IMR-90 (cell line): ENCODE data around the gene CENPN. TPM values are rescaled to one million over a fixed set of nuclear protein-coding genes. Genes with fewer than 3 reads are reported as not detected.

ENCODE experiments used
- ATAC-seq: fragments of 200-7000 bp; cut with Tn5 transposase; 2 replicates; pipeline ENCODE4 v1.9.1; 2020; ENCODE audit warnings: low read depth, mild to moderate bottlenecking, moderate library complexity
- BruUV-seq: library from RNA; stranded (reverse); fragments of 400-500 nt; replicated peaks from 2 replicates; lab custom pipeline; 2021; lab: Mats Ljungman, UMichigan
- CTCF ChIA-PET: fragments of 300-600 bp; formaldehyde crosslinking; extraction: SDS; loops from one replicate; lab custom pipeline; 2021; ENCODE audit warnings: antibody characterized with exemption; lab: Yijun Ruan, JAX
- POLR2A ChIA-PET: fragments of 300-600 bp; sonication (Branson Sonifier 250); formaldehyde crosslinking; loops from one replicate; lab custom pipeline; 2022; ENCODE audit warnings: antibody characterized with exemption; ENCODE audit not compliant: unreplicated experiment; lab: Charles Lee
- DNase-seq: peaks from one replicate; pipeline ENCODE4 v3.0.0; 2013
- H2AFZ ChIP-seq: replicated peaks from 2 replicates; pipeline ENCODE3; 2013; ENCODE audit warnings: low read length, mild to moderate bottlenecking; ENCODE audit not compliant: poor library complexity
- H2AK5ac ChIP-seq: 2 replicates; pipeline ENCODE4 v1.6.1; 2013; ENCODE audit warnings: low read depth, low read length, inconsistent platforms
- H2AK9ac ChIP-seq: replicated peaks from 2 replicates; pipeline ENCODE3; 2013; ENCODE audit warnings: mild to moderate bottlenecking, low read depth, low read length, moderate library complexity; ENCODE audit not compliant: poor library complexity
- H2BK120ac ChIP-seq: 2 replicates; pipeline ENCODE4 v1.6.1; 2013; ENCODE audit warnings: low read depth, low read length, inconsistent platforms
- H2BK15ac ChIP-seq: 3 replicates; pipeline ENCODE4 v1.6.1; 2013; ENCODE audit warnings: low read depth, low read length, inconsistent platforms
- H2BK20ac ChIP-seq: 2 replicates; pipeline ENCODE4 v1.6.1; 2013; ENCODE audit warnings: low read depth, mild to moderate bottlenecking, inconsistent platforms, low read length, moderate library complexity
- H2BK5ac ChIP-seq: 2 replicates; pipeline ENCODE4 v1.6.1; 2013; ENCODE audit warnings: mild to moderate bottlenecking, low read depth, low read length, inconsistent platforms; ENCODE audit not compliant: poor library complexity, severe bottlenecking
- H3K14ac ChIP-seq: replicated peaks from 2 replicates; pipeline ENCODE4 v1.6.1; 2013; ENCODE audit warnings: low read depth, low read length, inconsistent platforms
- H3K18ac ChIP-seq: 2 replicates; pipeline ENCODE4 v1.6.1; 2013; ENCODE audit warnings: low read depth, low read length, control low read depth
- H3K23ac ChIP-seq: 2 replicates; pipeline ENCODE4 v1.6.1; 2013; ENCODE audit warnings: low read depth, low read length, inconsistent platforms
- H3K27ac ChIP-seq: 2 replicates; pipeline ENCODE4 v1.5.1; 2013; ENCODE audit warnings: mild to moderate bottlenecking, control low read depth, low read length; ENCODE audit not compliant: insufficient read depth
- H3K27me3 ChIP-seq: 2 replicates; pipeline ENCODE4 v1.6.1; 2013; ENCODE audit warnings: low read length; ENCODE audit not compliant: control insufficient read depth, insufficient read depth
- H3K36me3 ChIP-seq: 2 replicates; pipeline ENCODE4 v1.6.1; 2013; ENCODE audit warnings: low read length, mixed read lengths; ENCODE audit not compliant: control insufficient read depth, insufficient read depth
- H3K4ac ChIP-seq: 2 replicates; pipeline ENCODE4 v1.6.1; 2013; ENCODE audit warnings: low read depth, low read length, inconsistent platforms
- H3K4me1 ChIP-seq: 2 replicates; pipeline ENCODE4 v1.6.1; 2013; ENCODE audit warnings: low read length, mixed read lengths; ENCODE audit not compliant: control insufficient read depth, insufficient read depth
- H3K4me2 ChIP-seq: 2 replicates; pipeline ENCODE4 v1.6.1; 2013; ENCODE audit warnings: low read depth, mild to moderate bottlenecking, control low read depth, low read length, moderate library complexity
- H3K4me3 ChIP-seq: 2 replicates; pipeline ENCODE4 v1.5.1; 2013; ENCODE audit warnings: low read depth, mild to moderate bottlenecking, control low read depth, low read length, moderate library complexity; ENCODE audit not compliant: insufficient read depth
- H3K56ac ChIP-seq: 2 replicates; pipeline ENCODE4 v1.6.1; 2013; ENCODE audit warnings: low read length, inconsistent platforms; ENCODE audit not compliant: insufficient read depth; ENCODE audit errors: extremely low read depth
- H3K79me1 ChIP-seq, 2 experiments: 2 replicates each; pipeline ENCODE4 v1.6.1; 2013; ENCODE audit warnings: low read length in 2 of 2, inconsistent platforms in 1 of 2, low read depth in 1 of 2
- H3K9ac ChIP-seq: 2 replicates; pipeline ENCODE4 v1.6.1; 2013; ENCODE audit warnings: low read depth, low read length, control low read depth
- H3K9me1 ChIP-seq: 2 replicates; pipeline ENCODE4 v1.6.1; 2013; ENCODE audit warnings: low read length, inconsistent platforms; ENCODE audit not compliant: insufficient read depth
- H3K9me3 ChIP-seq: 2 replicates; pipeline ENCODE4 v1.6.1; 2013; ENCODE audit warnings: low read length; ENCODE audit not compliant: control insufficient read depth, insufficient read depth
- H4K20me1 ChIP-seq: 2 replicates; pipeline ENCODE4 v1.6.1; 2013; ENCODE audit warnings: low read length, inconsistent platforms; ENCODE audit not compliant: insufficient read depth
- H4K5ac ChIP-seq: 2 replicates; pipeline ENCODE4 v1.6.1; 2013; ENCODE audit warnings: mild to moderate bottlenecking, low read depth, low read length, control low read depth
- H4K8ac ChIP-seq, 2 experiments: 2 replicates each; pipeline ENCODE4 v1.6.1; 2013; ENCODE audit warnings: low read depth in 2 of 2, low read length in 2 of 2, control low read depth in 1 of 2, inconsistent platforms in 1 of 2
- H4K91ac ChIP-seq: 2 replicates; pipeline ENCODE4 v1.6.1; 2013; ENCODE audit warnings: low read depth, low read length, inconsistent platforms; ENCODE audit not compliant: insufficient read depth
- BHLHE40 ChIP-seq: fragments of 150-350 bp; IDR thresholded peaks from 2 replicates; pipeline ENCODE4 v1.6.1; 2016; ENCODE audit warnings: mild to moderate bottlenecking, low read depth, low read length
- CEBPB ChIP-seq: IDR thresholded peaks from 2 replicates; pipeline ENCODE4 v1.6.1; 2012; ENCODE audit warnings: low read depth, low read length, improper control_type of control experiment
- RAD21 ChIP-seq: IDR thresholded peaks from 2 replicates; pipeline ENCODE4 v1.6.1; 2012; ENCODE audit warnings: low read length, improper control_type of control experiment
- SMC3 ChIP-seq: fragments of 150-350 bp; IDR thresholded peaks from 2 replicates; pipeline ENCODE4 v1.6.1; 2016; ENCODE audit warnings: low read depth, mild to moderate bottlenecking, antibody characterized with exemption, low read length, moderate library complexity
- WGBS, 2 experiments: methylation state at CpG; one replicate each; pipeline versions ENCODE4 v1.1.5 to v1.1.7; 2013; ENCODE audit warnings: missing lambda C conversion rate in 2 of 2; ENCODE audit not compliant: insufficient read length in 1 of 2; ENCODE audit errors: extremely low coverage in 2 of 2; 5-methylcytosine and 5-hydroxymethylcytosine counted together
- dilution Hi-C: fragments of 300-500 bp; cut with HindIII; formaldehyde crosslinking; loops from one replicate; pipeline ENCODE4 v1.14.3; 2018; ENCODE audit warnings: low sequenced_read_pairs; ENCODE audit not compliant: unreplicated experiment
- in situ Hi-C: fragments of 300-500 bp; cut with MboI; formaldehyde crosslinking; loops from 3 replicates; pipeline ENCODE4 v1.14.3; 2019; ENCODE audit warnings: low sequenced_read_pairs, inconsistent platforms, mixed read lengths
- intact Hi-C: fragments of 100-400 bp; cut with micrococcal nuclease; formaldehyde crosslinking; loops from 2 replicates; pipeline ENCODE4 v1.10.0; 2022
- polyA plus RNA-seq, 3 experiments: library from polyadenylated mRNA; depleted of rRNA; stranded (reverse); fragments of >200 nt; gene quantifications; 2 replicates each; pipeline ENCODE4 v1.2.3, GENCODE V29; 2012; ENCODE audit warnings: low replicate concordance in 1 of 3
- total RNA-seq: library from RNA; depleted of rRNA; stranded (reverse); fragments of >200 nt; gene quantifications from 2 replicates; pipeline ENCODE4 v1.2.3, GENCODE V29; 2012

CENPN gene
- total and polyA plus RNA-seq, 2 of the 4 experiments (the other 2 are of a cell fraction), result 20.5 to 22.8 TPM

DNA sequence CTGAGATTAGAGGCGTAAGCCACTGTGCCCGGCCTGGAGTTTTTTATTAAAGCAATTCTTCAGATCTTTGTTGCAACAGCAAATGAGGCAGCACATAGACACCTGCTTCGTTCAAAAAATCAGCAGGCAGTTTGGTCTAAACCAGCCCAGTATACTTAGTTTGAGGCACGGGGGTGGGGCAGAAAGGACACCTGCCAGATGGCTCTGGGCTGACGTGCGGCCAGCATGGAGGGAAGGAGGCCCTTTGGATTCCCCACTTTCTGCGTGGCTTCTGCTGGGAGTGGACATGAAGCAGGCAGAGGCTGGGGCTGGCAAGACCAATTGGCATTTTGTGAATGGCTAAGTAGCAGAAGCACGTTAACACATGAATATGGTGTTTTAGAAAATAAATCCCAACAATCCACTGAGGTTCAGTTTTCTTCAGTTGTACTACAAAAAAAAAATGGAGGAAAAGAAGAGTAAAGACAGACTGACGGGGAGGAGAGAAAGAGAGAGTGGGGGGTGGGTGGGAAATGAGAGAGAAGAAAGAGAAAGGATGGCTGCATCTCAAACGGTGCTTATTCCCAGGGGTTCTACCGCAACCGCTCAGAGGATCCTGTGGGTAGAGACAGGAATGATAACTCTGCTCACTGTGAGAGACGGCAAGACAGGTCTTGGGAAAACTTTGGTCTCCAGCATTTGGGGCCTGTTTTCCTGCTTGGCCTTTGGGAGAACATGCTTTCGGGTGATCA lies 53.7 kb downstream of the CENPN start:
- POLR2A ChIA-PET, result no interaction called here
- Histone ChIP-seq H2AFZ (no peak overlapping the region), H2AK5ac (no peak overlapping the region), H4K5ac (no peak overlapping the region), H2AK9ac (no peak overlapping the region), H3K4me2 (no peak overlapping the region), H4K8ac (no peak overlapping the region), H2BK120ac (no peak overlapping the region), H3K4me1 (no peaks in the 10 kb centered on the region), H3K36me3 (no peaks in the 10 kb centered on the region), H3K27me3 (no peaks in the 10 kb centered on the region), H4K91ac (no peak overlapping the region), H2BK5ac (no peak overlapping the region), H3K56ac (no peak overlapping the region), H3K18ac (no peak overlapping the region), H3K14ac (no peak overlapping the region), H3K27ac (no peak overlapping the region), H3K79me1 (no peaks in the 10 kb centered on the region), H3K9ac (no peak overlapping the region), H3K23ac (no peak overlapping the region), H2BK20ac (no peak overlapping the region), H3K9me3 (no peaks in the 10 kb centered on the region), H3K4ac (no peak overlapping the region), H2BK15ac (no peak overlapping the region), H4K20me1 (no peaks in the 10 kb centered on the region), H3K4me3 (no peak overlapping the region), H3K9me1 (no peaks in the 10 kb centered on the region)
- intact Hi-C loops, result no loop called here
- no peak for DNase-seq
- in situ Hi-C loops, result no loop called here
- dilution Hi-C loops, result no loop called here
- 72 to 100% methylated on average over 1 to 4 of the region's 14 CpGs for WGBS, 2 experiments
- TF ChIP-seq SMC3, result no peak
- no peak for TF ChIP-seq RAD21
- TF ChIP-seq BHLHE40, result no peak
- no peak for TF ChIP-seq CEBPB
- CTCF ChIA-PET, result no interaction called here
- no peak for ATAC-seq
- BruUV-seq, result no TSS peak
